H1 (cell line): ENCODE results near the gene UBD. TPM values are rescaled to one million over a fixed set of nuclear protein-coding genes. Genes with fewer than 3 reads are reported as not detected.

Experiments used
- CTCF ChIA-PET: fragments of 300-600 bp; sonication (Branson Sonifier 250); formaldehyde crosslinking; loops from one replicate; lab custom pipeline; 2021; ENCODE audit not compliant: partially characterized antibody; lab: Charles Lee
- POLR2A ChIA-PET: fragments of 300-600 bp; sonication (Branson Sonifier 250); formaldehyde crosslinking; loops from one replicate; lab custom pipeline; 2021; ENCODE audit warnings: inconsistent platforms; ENCODE audit not compliant: partially characterized antibody; lab: Charles Lee
- DNase-seq, 2 experiments: peaks; one replicate each; pipeline versions ENCODE4 v3.0.0 to v3.0.0-alpha.2; 2010 to 2022; ENCODE audit warnings: low spot score in 2 of 2, low read depth in 1 of 2, mixed read lengths in 1 of 2
- FAIRE-seq: peaks from 2 replicates; lab custom pipeline; 2011; peaks lifted over from hg19 to GRCh38; lab: Jason Lieb, UNC
- H2AFZ ChIP-seq: 2 replicates; pipeline ENCODE4 v1.8.1; 2012; ENCODE audit warnings: low read length, inconsistent platforms
- H2AK5ac ChIP-seq: 2 replicates; pipeline ENCODE4 v1.6.1; 2013; ENCODE audit warnings: low read depth, low read length
- H2BK120ac ChIP-seq: replicated peaks from 2 replicates; pipeline ENCODE3; 2013; ENCODE audit warnings: low read depth, low read length, inconsistent platforms
- H2BK12ac ChIP-seq: 2 replicates; pipeline ENCODE4 v1.6.1; 2013; ENCODE audit warnings: low read depth, low read length
- H2BK15ac ChIP-seq: 2 replicates; pipeline ENCODE4 v1.6.1; 2013; ENCODE audit warnings: low read length
- H2BK20ac ChIP-seq: 2 replicates; pipeline ENCODE4 v1.6.1; 2013; ENCODE audit warnings: low read length
- H2BK5ac ChIP-seq: 2 replicates; pipeline ENCODE4 v1.6.1; 2013; ENCODE audit warnings: low read depth, low read length
- H3K14ac ChIP-seq: 2 replicates; pipeline ENCODE4 v1.6.1; 2013; ENCODE audit warnings: inconsistent platforms; ENCODE audit not compliant: insufficient read length
- H3K18ac ChIP-seq: 2 replicates; pipeline ENCODE4 v1.6.1; 2013; ENCODE audit warnings: low read length; ENCODE audit errors: extremely low read depth
- H3K23ac ChIP-seq: 2 replicates; pipeline ENCODE4 v1.6.1; 2013; ENCODE audit warnings: inconsistent platforms; ENCODE audit not compliant: insufficient read length
- H3K23me2 ChIP-seq: 2 replicates; pipeline ENCODE4 v1.6.1; 2013; ENCODE audit warnings: low read depth, low read length
- H3K27ac ChIP-seq: 2 replicates; pipeline ENCODE4 v1.6.1; 2011; ENCODE audit warnings: low read depth, low read length, inconsistent platforms
- H3K27me3 ChIP-seq, 4 experiments: replicated peaks in 1 of 4; 1 replicate in 1 of 4; 2 replicates in 3 of 4; pipeline versions ENCODE4 v1.6.1 to v1.8.1; 2011 to 2013; ENCODE audit warnings: low read length in 3 of 4, mild to moderate bottlenecking in 3 of 4, inconsistent platforms in 2 of 4, mixed read lengths in 2 of 4, moderate library complexity in 1 of 4; ENCODE audit not compliant: control insufficient read depth in 3 of 4, insufficient read depth in 3 of 4; ENCODE audit errors: extremely low read depth in 1 of 4
- H3K36me3 ChIP-seq, 4 experiments: 2 replicates each; pipeline versions ENCODE4 v1.6.1 to v1.8.1; 2011 to 2013; ENCODE audit warnings: mild to moderate bottlenecking in 4 of 4, low read length in 3 of 4, moderate library complexity in 2 of 4, control low read depth in 1 of 4, inconsistent platforms in 1 of 4; ENCODE audit not compliant: insufficient read depth in 4 of 4, control insufficient read depth in 2 of 4
- H3K4ac ChIP-seq: replicated peaks from 2 replicates; pipeline ENCODE3; 2013; ENCODE audit warnings: low read length, low read depth, mixed read lengths, inconsistent platforms; ENCODE audit not compliant: insufficient read length
- H3K4me1 ChIP-seq, 4 experiments: replicated peaks in 1 of 4; 1 replicate in 1 of 4; 2 replicates in 3 of 4; pipeline versions ENCODE4 v1.6.1 to v1.8.1; 2011 to 2013; ENCODE audit warnings: low read length in 3 of 4, inconsistent platforms in 2 of 4, mixed read lengths in 1 of 4; ENCODE audit not compliant: insufficient read depth in 4 of 4, control insufficient read depth in 3 of 4
- H3K4me2 ChIP-seq, 2 experiments: 2 replicates each; pipeline versions ENCODE4 v1.6.1 to v1.8.1; 2011 to 2013; ENCODE audit warnings: low read depth in 2 of 2, low read length in 2 of 2, control low read depth in 1 of 2, inconsistent platforms in 1 of 2, mild to moderate bottlenecking in 1 of 2; ENCODE audit not compliant: insufficient read depth in 1 of 2
- H3K4me3 ChIP-seq, 4 experiments: fragments of 200-600, 300-600 bp in 1 of 4; sonication (generic), shearing (Covaris generic), sonication (Bioruptor Twin) in 1 of 4; 2 replicates each; pipeline versions ENCODE4 v1.5.1 to v1.8.1; 2011 to 2016; ENCODE audit warnings: low read length in 4 of 4, low read depth in 3 of 4, control low read depth in 2 of 4, inconsistent platforms in 2 of 4, mild to moderate bottlenecking in 2 of 4, mixed read lengths in 1 of 4, moderate library complexity in 1 of 4; ENCODE audit not compliant: insufficient read depth in 2 of 4; ENCODE audit errors: extremely low read depth in 1 of 4
- H3K56ac ChIP-seq: replicated peaks from 2 replicates; pipeline ENCODE3; 2013; ENCODE audit warnings: low read depth, mild to moderate bottlenecking, mixed read lengths, low read length, inconsistent platforms; ENCODE audit not compliant: insufficient read length
- H3K79me1 ChIP-seq: 2 replicates; pipeline ENCODE4 v1.6.1; 2013; ENCODE audit warnings: low read depth, low read length, control low read depth
- H3K79me2 ChIP-seq, 2 experiments: 2 replicates each; pipeline versions ENCODE4 v1.6.1 to v1.8.1; 2012 to 2013; ENCODE audit warnings: low read length in 2 of 2, mild to moderate bottlenecking in 2 of 2, inconsistent platforms in 1 of 2; ENCODE audit not compliant: insufficient read depth in 2 of 2, control insufficient read depth in 1 of 2
- H3K9ac ChIP-seq, 4 experiments: replicated peaks in 1 of 4; 1 replicate in 1 of 4; 2 replicates in 3 of 4; pipeline versions ENCODE4 v1.6.1 to v1.8.1; 2011 to 2013; ENCODE audit warnings: low read depth in 3 of 4, low read length in 3 of 4, control low read depth in 2 of 4, mild to moderate bottlenecking in 2 of 4, moderate library complexity in 2 of 4, inconsistent platforms in 1 of 4; ENCODE audit errors: extremely low read depth in 1 of 4
- H3K9me3 ChIP-seq, 2 experiments: 2 replicates each; pipeline versions ENCODE4 v1.6.1 to v1.8.1; 2012 to 2013; ENCODE audit warnings: mild to moderate bottlenecking in 2 of 2, moderate library complexity in 2 of 2, control low read depth in 1 of 2, inconsistent platforms in 1 of 2, low read depth in 1 of 2, low read length in 1 of 2, mixed read lengths in 1 of 2; ENCODE audit not compliant: insufficient read depth in 2 of 2
- H4K20me1 ChIP-seq, 2 experiments: replicated peaks in 1 of 2; 2 replicates each; pipeline versions ENCODE3 to v1.8.1; 2011 to 2013; ENCODE audit warnings: inconsistent platforms in 2 of 2, low read length in 2 of 2, mild to moderate bottlenecking in 1 of 2; ENCODE audit not compliant: insufficient read depth in 2 of 2, control insufficient read depth in 1 of 2
- H4K5ac ChIP-seq: 2 replicates; pipeline ENCODE4 v1.6.1; 2013; ENCODE audit warnings: low read length, low read depth, mixed read lengths, inconsistent platforms; ENCODE audit not compliant: insufficient read length
- H4K8ac ChIP-seq: 2 replicates; pipeline ENCODE4 v1.8.0; 2013; ENCODE audit warnings: mild to moderate bottlenecking, moderate library complexity, low read length, inconsistent platforms; ENCODE audit not compliant: insufficient read depth; ENCODE audit errors: extremely low read depth
- H4K91ac ChIP-seq: replicated peaks from 2 replicates; pipeline ENCODE3; 2013; ENCODE audit warnings: low read length, mixed read lengths, inconsistent platforms; ENCODE audit not compliant: insufficient read length
- FOSL1 ChIP-seq: IDR thresholded peaks from 2 replicates; pipeline ENCODE4 v1.6.1; 2011; ENCODE audit warnings: mild to moderate bottlenecking, low read depth, low read length, moderate library complexity; ENCODE audit not compliant: insufficient read depth
- HDAC6 ChIP-seq: IDR thresholded peaks from one replicate; pipeline ENCODE4 v1.7.1; 2012; ENCODE audit warnings: low read depth, mild to moderate bottlenecking, inconsistent platforms, low read length, moderate library complexity
- POLR2A ChIP-seq, 2 experiments: IDR thresholded peaks; 1 replicate in 1 of 2; 2 replicates in 1 of 2; pipeline ENCODE4 v1.6.1; 2011; ENCODE audit warnings: low read depth in 2 of 2, low read length in 2 of 2, mild to moderate bottlenecking in 2 of 2; ENCODE audit errors: control extremely low read depth in 1 of 2
- RAD21 ChIP-seq, 2 experiments: IDR thresholded peaks in 1 of 2; conservative IDR thresholded peaks in 1 of 2; 2 replicates each; pipeline ENCODE4 v1.6.1; 2011; ENCODE audit warnings: low read depth in 2 of 2, low read length in 2 of 2, improper control_type of control experiment in 1 of 2, inconsistent platforms in 1 of 2, mild to moderate bottlenecking in 1 of 2, moderate library complexity in 1 of 2
- RNF2 ChIP-seq: fragments of 200-900, 300-1000 bp; sonication (generic); IDR thresholded peaks from 2 replicates; pipeline ENCODE4 v1.7.1; 2016; ENCODE audit warnings: borderline replicate concordance, low read depth, mild to moderate bottlenecking, antibody characterized with exemption, low read length; ENCODE audit not compliant: poor library complexity, severe bottlenecking; ENCODE audit errors: missing control alignments
- RXRA ChIP-seq: IDR thresholded peaks from 2 replicates; pipeline ENCODE4 v1.6.1; 2011; ENCODE audit warnings: low read depth, mild to moderate bottlenecking, low read length, moderate library complexity; ENCODE audit not compliant: insufficient read depth
- SRF ChIP-seq: IDR thresholded peaks from 2 replicates; pipeline ENCODE4 v1.6.1; 2011; ENCODE audit warnings: mild to moderate bottlenecking, low read depth, low read length, moderate library complexity
- WGBS, 2 experiments: shearing (Covaris generic) in 1 of 2; methylation state at CpG; one replicate each; pipeline versions ENCODE4 v1.1.6 to v1.1.7; 2013 to 2015; ENCODE audit warnings: low lambda C conversion rate in 2 of 2, mixed read lengths in 2 of 2, inconsistent platforms in 1 of 2, low coverage in 1 of 2, missing lambda C conversion rate in 1 of 2; ENCODE audit not compliant: insufficient replicate concordance in 2 of 2, insufficient coverage in 1 of 2, insufficient read length in 1 of 2; ENCODE audit errors: extremely low coverage in 1 of 2, missing lambda C conversion rate in 1 of 2; 5-methylcytosine and 5-hydroxymethylcytosine counted together
- polyA plus RNA-seq, 7 experiments: library from polyadenylated mRNA; depleted of rRNA in 3 of 7; stranded (reverse) in 5 of 7; unstranded in 2 of 7; fragments of >200 nt in 5 of 7; fragments of 200-250 nt in 2 of 7; gene quantifications; 1 replicate in 5 of 7; 2 replicates in 1 of 7; 4 replicates in 1 of 7; pipeline versions ENCODE4 v1.2.1 to v1.2.3, GENCODE V29; 2011 to 2013; ENCODE audit warnings: missing spikeins in 2 of 7, mixed read lengths in 2 of 7
- total RNA-seq: library from RNA; stranded (reverse); fragmentation: NEBNext Ultra II Directional; extraction: Animal tissue kit (Norgen Biotek cat#: 25700); gene quantifications from 2 replicates; pipeline ENCODE4 v1.2.1, GENCODE V29; 2021
- TF ChIP-seq, protein P1 (sequence below), 3 experiments: IDR thresholded peaks; 1 replicate in 2 of 3; 2 replicates in 1 of 3; pipeline versions ENCODE4 v1.5.1 to v1.6.1; 2011; ENCODE audit warnings: low read length in 3 of 3, mild to moderate bottlenecking in 3 of 3, inconsistent platforms in 2 of 3, low read depth in 1 of 3, moderate library complexity in 1 of 3; ENCODE audit not compliant: insufficient read depth in 1 of 3; ENCODE audit errors: control extremely low read depth in 1 of 3

Gene UBD
- total and polyA plus RNA-seq, 2 of the 8 experiments (the other 6 are each of a cell fraction or from before 2014, with no cell fraction given) = 0.23 TPM; not detected in 1

DNA sequence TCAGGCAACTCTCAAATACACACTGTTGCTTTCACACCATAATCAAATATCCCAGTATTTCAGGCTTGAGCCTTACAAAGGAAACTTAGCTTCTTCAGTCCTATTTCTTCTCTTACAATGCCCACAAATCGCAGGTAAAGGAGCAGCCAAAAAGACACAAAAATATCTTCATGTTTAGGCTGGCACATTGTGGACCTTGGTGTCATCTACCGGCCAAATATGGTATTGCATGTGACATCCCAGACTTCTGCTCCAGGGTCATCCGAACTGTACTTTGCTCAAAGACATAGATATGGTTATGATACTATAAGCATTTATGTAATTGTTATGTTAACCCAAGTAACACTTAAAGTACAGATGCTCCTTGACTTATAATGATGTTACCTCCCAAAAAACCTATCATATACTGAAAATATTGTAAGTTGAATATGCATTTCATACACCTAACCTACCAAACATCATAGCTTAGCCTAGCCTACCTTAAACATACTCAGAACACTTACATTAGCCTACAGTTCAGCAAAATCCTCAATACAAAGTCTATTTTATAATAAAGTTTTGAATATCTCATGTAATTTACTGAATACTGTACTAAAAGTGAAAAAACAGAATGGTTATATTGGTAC lies 30.0 kb upstream of the UBD start:
- H3K27ac ChIP-seq = no peak overlapping the region
- H3K9me3 ChIP-seq = no peaks in the 10 kb centered on the region
- H3K79me1 ChIP-seq = no peaks in the 10 kb centered on the region
- no peak overlapping the region for H4K91ac ChIP-seq
- H3K4me2 ChIP-seq = no peak overlapping the region
- H3K23ac ChIP-seq = no peak overlapping the region
- H3K23me2 ChIP-seq = no peaks in the 10 kb centered on the region
- H3K4me1 ChIP-seq = no peaks in the 10 kb centered on the region
- no peak overlapping the region for H4K5ac ChIP-seq
- no peak overlapping the region for H2BK5ac ChIP-seq
- CTCF ChIA-PET = interaction anchor here (0.6 to 7.2 kb wide), 45 partner anchors 9 to 517 kb away, joined by 3 to 53 read pairs (median 4); partner anchors contain the start of genes OR12D1, OR12D3, OR5V1 and UBD
- H2AFZ ChIP-seq = no peak overlapping the region
- H4K20me1 ChIP-seq = no peaks in the 10 kb centered on the region
- no peaks in the 10 kb centered on the region for H3K27me3 ChIP-seq
- H4K8ac ChIP-seq = no peak overlapping the region
- H2AK5ac ChIP-seq = no peak overlapping the region
- 36% methylated on average over 3 of the region's 3 CpGs; no CpG with 5 or more reads in 1 of the 2 experiments for WGBS, 2 experiments
- H3K4me3 ChIP-seq = no peak overlapping the region
- no peaks in the 10 kb centered on the region for H3K79me2 ChIP-seq
- H3K4ac ChIP-seq = no peak overlapping the region
- no peak overlapping the region for H2BK120ac ChIP-seq
- H3K36me3 ChIP-seq = no peaks in the 10 kb centered on the region
- no peak overlapping the region for H3K9ac ChIP-seq
- no peak overlapping the region for H2BK20ac ChIP-seq
- no peak overlapping the region for H2BK15ac ChIP-seq
- H3K56ac ChIP-seq = no peak overlapping the region
- H3K18ac ChIP-seq = no peak overlapping the region
- DNase-seq = peak in 1 of 2 experiments; percentile 75
- peak; percentile 96 for FAIRE-seq
- no peak overlapping the region for H2BK12ac ChIP-seq
- no peak overlapping the region for H3K14ac ChIP-seq
- POLR2A ChIA-PET = interaction anchor here (0.8 to 3.5 kb wide), 5 partner anchors 9 to 213 kb away, joined by 3 to 20 read pairs (median 4); no protein-coding TSS in a partner anchor
- TF ChIP-seq POLR2A (IDR thresholded peaks at IDR 0.05; ENCODE audit: control extremely low read depth in 1 of 2, low read depth in 2 of 2, low read length in 2 of 2) (peak in 1 of 2 experiments; percentile 9; a peak in 1 of 3 replicates), RAD21 (IDR thresholded peaks at IDR 0.05 in 1 of 2, conservative IDR thresholded peaks at IDR 0.05 in 1 of 2; ENCODE audit: low read depth in 2 of 2, low read length in 2 of 2) (peak; percentile 99 to 100), HDAC6 (no peak), RNF2 (no peak), FOSL1 (no peak), RXRA (no peak), SRF (peak; percentile 50; the same call in 1 of the 2 replicates)
- TF ChIP-seq, protein P1, sequence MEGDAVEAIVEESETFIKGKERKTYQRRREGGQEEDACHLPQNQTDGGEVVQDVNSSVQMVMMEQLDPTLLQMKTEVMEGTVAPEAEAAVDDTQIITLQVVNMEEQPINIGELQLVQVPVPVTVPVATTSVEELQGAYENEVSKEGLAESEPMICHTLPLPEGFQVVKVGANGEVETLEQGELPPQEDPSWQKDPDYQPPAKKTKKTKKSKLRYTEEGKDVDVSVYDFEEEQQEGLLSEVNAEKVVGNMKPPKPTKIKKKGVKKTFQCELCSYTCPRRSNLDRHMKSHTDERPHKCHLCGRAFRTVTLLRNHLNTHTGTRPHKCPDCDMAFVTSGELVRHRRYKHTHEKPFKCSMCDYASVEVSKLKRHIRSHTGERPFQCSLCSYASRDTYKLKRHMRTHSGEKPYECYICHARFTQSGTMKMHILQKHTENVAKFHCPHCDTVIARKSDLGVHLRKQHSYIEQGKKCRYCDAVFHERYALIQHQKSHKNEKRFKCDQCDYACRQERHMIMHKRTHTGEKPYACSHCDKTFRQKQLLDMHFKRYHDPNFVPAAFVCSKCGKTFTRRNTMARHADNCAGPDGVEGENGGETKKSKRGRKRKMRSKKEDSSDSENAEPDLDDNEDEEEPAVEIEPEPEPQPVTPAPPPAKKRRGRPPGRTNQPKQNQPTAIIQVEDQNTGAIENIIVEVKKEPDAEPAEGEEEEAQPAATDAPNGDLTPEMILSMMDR (IDR thresholded peaks at IDR 0.05; ENCODE audit: control extremely low read depth in 1 of 3, insufficient read depth in 1 of 3, low read depth in 1 of 3, low read length in 3 of 3) = peak; percentile 70 to 96 (median 87)
